ENCODE data around the gene DAP.

DNA sequence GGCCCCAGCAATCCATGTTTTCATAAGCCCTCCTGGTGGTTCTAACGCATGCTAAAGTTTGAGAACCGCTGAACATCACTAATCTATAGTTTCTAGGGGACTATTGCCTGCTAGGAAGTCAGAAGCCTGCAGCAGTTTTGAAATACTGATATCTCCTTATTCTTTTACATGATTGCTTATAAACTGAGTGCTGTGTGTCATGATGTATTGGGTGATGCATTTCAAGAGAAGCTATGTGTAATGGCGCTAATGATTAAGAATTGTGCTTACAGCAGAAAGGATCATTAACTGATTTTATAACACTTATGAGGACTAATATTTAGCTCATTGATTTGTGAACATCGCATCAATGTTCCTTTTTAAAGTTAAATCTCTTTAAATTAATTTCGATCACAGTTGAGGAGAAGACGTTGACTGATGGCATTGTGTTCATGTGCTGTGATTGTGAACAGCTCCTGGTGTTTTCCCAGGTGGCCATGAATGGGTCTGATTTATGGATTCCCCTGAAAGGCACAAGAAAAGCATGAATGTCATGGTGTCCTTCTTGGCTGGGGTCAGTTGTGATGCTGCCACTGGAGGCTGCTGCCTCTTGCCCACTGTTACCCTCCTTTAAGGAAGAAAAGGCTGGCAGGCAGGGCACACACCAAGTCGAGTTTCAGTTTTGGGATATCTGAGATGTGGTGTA is 12.0 kb upstream of the DAP start:
- TF ChIP-seq POLR2A (IDR thresholded peaks at IDR 0.05; ENCODE audit: low read depth) = no peak
- TF ChIP-seq, protein P1, sequence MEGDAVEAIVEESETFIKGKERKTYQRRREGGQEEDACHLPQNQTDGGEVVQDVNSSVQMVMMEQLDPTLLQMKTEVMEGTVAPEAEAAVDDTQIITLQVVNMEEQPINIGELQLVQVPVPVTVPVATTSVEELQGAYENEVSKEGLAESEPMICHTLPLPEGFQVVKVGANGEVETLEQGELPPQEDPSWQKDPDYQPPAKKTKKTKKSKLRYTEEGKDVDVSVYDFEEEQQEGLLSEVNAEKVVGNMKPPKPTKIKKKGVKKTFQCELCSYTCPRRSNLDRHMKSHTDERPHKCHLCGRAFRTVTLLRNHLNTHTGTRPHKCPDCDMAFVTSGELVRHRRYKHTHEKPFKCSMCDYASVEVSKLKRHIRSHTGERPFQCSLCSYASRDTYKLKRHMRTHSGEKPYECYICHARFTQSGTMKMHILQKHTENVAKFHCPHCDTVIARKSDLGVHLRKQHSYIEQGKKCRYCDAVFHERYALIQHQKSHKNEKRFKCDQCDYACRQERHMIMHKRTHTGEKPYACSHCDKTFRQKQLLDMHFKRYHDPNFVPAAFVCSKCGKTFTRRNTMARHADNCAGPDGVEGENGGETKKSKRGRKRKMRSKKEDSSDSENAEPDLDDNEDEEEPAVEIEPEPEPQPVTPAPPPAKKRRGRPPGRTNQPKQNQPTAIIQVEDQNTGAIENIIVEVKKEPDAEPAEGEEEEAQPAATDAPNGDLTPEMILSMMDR (IDR thresholded peaks at IDR 0.05) = no peak
- no peak for TF ChIP-seq POLR2AphosphoS5 (IDR thresholded peaks at IDR 0.05)

Data from esophagus muscularis mucosa (tissue), 3 donors.